GM10266 (cell line): Measurements from ENCODE around the gene DPP7.

Experiments used
- DNase-seq: peaks from one replicate; pipeline ENCODE4 v3.0.0; 2012; ENCODE audit errors: extremely low spot score
- TF ChIP-seq, protein P1 (sequence below): IDR thresholded peaks from 2 replicates; pipeline ENCODE4 v1.5.1; 2012; ENCODE audit warnings: mild to moderate bottlenecking, low read depth; ENCODE audit not compliant: control insufficient read depth, insufficient read depth; ENCODE audit errors: missing control alignments

Gene DPP7

DNA sequence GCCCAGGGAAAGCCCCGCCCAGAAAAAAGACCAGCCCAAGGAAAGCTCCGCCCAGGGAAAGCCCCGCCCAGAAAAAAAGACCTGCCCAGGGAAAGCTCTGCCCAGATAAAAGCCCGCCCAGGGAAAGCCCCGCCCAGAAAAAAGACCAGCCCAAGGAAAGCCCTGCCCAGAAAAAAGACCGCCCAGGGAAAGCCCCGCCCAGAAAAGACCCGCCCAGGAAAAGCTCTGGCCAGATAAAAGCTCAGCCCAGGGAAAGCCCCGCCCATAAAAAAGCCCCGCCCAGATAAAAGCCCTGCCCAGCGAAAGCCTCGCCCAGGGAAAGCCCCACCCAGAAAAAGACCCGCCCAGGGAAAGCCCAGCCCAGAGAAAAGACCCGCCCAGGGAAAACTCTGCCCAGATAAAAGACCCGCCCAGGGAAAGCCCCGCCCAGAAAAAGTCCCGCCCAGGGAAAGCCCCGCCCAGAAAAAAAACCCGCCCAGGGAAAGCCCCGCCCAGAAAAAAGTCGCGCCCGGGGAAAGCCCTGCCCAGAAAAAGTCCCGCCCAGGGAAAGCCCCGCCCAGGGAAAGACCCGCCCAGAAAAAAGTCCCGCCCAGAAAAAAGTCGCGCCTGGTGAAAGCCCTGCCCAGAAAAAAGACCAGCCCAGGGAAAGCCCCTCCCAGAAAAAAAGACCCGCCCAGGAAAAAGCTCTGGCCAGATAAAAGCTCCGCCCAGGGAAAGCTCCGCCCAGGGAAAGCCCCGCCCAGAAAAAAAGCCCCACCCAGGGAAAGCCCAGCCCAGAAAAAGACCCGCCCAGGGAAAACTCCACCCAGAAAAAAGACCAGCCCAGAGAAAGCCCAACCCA lies 36.3 kb upstream of the DPP7 start:
- DNase-seq = peak; percentile 94
- TF ChIP-seq, protein P1, sequence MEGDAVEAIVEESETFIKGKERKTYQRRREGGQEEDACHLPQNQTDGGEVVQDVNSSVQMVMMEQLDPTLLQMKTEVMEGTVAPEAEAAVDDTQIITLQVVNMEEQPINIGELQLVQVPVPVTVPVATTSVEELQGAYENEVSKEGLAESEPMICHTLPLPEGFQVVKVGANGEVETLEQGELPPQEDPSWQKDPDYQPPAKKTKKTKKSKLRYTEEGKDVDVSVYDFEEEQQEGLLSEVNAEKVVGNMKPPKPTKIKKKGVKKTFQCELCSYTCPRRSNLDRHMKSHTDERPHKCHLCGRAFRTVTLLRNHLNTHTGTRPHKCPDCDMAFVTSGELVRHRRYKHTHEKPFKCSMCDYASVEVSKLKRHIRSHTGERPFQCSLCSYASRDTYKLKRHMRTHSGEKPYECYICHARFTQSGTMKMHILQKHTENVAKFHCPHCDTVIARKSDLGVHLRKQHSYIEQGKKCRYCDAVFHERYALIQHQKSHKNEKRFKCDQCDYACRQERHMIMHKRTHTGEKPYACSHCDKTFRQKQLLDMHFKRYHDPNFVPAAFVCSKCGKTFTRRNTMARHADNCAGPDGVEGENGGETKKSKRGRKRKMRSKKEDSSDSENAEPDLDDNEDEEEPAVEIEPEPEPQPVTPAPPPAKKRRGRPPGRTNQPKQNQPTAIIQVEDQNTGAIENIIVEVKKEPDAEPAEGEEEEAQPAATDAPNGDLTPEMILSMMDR = no peak

DNA sequence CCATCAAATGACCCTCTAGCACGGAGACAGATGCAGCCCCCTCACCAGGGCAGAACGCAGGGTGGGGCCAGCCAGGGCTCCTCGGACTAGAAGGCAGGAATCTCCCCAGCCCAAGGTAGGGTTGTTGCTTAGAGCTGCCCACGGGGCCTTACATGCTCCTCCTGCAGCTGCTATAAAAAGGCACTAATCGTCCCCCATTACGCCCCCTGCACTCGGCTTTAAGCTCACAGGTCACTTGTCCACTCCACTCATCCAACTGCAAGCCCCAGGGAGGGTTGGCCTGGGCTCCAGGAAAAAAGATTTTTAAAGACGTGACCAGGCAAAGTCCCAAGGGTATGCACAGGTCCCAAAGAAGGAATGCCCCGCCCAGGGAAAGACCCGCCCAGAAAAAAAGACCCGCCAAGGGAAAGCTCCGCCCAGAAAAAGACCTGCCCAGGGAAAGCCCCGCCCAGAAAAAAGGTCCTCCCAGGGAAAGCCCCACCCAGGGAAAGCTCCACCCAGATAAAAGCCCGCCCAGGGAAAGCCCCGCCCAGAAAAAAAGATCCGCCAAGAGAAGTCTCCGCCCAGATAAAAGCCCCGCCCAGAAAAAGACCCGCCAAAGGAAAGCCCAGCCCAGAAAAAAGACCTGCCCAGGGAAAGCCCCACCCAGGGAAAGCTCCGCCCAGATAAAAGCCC lies 35.5 kb upstream of the DPP7 start:
- peak; percentile 92 for DNase-seq
- TF ChIP-seq, protein P1 = no peak

DNA sequence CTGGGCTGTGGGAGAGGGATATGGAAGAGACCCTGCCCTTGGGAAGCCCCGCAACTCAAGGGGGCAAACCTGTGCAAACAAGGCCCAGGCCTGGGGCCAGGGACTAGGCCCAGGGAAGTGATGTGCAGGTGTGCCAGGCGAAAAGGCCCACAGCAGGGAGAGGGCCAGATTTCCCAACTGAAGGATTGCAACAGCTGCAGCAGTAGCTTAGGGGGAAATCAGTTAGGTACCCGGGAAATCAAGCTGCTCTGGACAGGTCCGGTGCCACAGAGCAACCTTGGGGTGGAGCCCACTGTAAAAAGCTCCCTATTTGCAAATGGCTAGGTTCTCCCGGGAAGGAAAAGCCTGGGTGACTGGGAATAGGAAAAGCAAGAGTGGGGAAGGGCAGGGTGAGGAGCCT lies 34.8 kb upstream of the DPP7 start:
- TF ChIP-seq, protein P1 = no peak
- no peak for DNase-seq

DNA sequence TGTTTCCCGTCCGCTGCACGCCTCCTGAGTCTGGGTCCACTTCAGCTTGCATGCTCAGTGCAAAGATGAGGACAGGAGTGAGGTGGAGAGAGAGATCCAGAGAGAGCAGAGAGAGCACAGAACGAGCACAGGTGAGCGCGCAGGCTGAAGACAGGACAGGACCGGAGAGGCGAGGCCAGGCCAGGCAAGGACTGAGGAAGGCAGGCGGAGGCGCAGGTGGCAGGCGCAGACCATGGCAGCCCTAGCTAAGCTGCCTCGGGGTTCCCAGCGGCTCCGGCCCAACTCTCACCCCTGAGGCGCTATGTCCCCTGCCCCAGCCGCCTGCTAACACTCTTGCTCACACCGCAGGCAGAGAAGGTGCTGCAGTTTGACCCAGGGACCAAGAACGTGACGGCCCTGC lies 34.1 kb upstream of the DPP7 start:
- TF ChIP-seq, protein P1 = no peak
- no peak for DNase-seq

DNA sequence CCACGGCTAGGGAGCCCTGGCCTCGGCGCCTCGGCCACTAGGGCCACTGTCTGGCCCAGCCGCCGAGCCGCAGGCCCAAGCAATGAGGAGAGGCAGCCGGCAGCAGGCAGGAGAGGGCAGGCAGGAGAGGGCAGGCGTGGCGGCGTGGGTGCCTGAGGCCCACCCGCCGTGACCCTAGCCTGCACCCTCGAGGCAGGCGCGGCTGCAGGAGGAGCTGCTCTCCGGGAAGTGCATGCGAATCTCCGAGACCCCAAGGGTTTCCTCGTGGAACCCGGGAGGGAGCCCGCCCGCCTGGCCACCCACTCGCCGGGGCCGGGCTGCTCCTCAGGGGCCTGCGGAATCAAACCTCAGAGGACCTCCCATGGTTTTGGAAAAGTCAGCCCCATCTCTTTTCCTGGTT lies 33.7 kb upstream of the DPP7 start:
- TF ChIP-seq, protein P1 = no peak

DNA sequence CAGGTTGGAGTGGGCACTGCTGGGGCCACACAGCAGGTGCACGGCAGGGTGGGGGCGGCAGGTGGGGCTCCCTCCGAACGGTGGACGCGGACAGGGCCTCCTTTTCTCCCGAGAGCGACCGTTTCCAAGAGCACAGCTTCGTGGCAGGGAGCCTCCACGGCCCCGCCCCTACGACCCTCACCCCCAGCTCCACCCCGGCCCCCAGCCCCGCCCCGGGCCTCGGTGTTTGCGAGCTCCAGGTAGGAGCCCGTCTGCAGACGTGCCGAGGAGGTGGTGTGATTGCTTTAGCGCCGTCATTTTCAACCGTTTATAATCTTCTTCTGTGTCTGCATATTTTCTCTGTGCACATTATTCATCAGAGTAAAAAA lies 33.2 kb upstream of the DPP7 start:
- TF ChIP-seq, protein P1 = no peak

More for the DNA sequence above, 33.7 kb upstream of the DPP7 start:
- DNase-seq = no peak

More for the DNA sequence above, 33.2 kb upstream of the DPP7 start:
- DNase-seq = no peak
